Measurements from ENCODE around the gene AGPAT4. TPM values are rescaled to one million over a fixed set of nuclear protein-coding genes. Genes with fewer than 3 reads are reported as not detected.
A peak's percentile ranks its signal among the peaks of the same experiment; 100 is the strongest.

Gene AGPAT4
- total and polyA plus RNA-seq, 2 experiments from 2014 or later = 10.6 to 11.8 TPM

GRCh38 chr6:161259302-161259701 is 14.6 kb downstream of the AGPAT4 start:
- Histone ChIP-seq H3K27me3 (no peaks in the 10 kb centered on the region), H3K9me3 (ENCODE audit: low read depth) (no peaks in the 10 kb centered on the region), H3K9me2 (replicated peaks; ENCODE audit: insufficient read depth) (no peaks in the 10 kb centered on the region), H3K4me1 (ENCODE audit: insufficient read depth) (peaks cover 7% of the 10 kb centered on the region), H3K4me3 (no peak overlapping the region), H4K20me1 (ENCODE audit: insufficient read depth, poor library complexity, severe bottlenecking) (no peaks in the 10 kb centered on the region), H3K27ac (no peak overlapping the region), H3K36me3 (replicated peaks; ENCODE audit: insufficient read depth, low read depth) (no peaks in the 10 kb centered on the region), H2AFZ (no peak overlapping the region), H3K79me2 (peaks cover 7% of the 10 kb centered on the region), H3K4me2 (no peak overlapping the region)
- WGBS (ENCODE audit: low lambda C conversion rate, missing lambda C conversion rate) = 95% methylated on average over 8 of the region's 8 CpGs
- no peak for TF ChIP-seq CTCF (IDR thresholded peaks at IDR 0.05; ENCODE audit: poor library complexity)
- no peak for TF ChIP-seq EZH2phosphoT487 (IDR thresholded peaks at IDR 0.05; ENCODE audit: low read depth, severe bottlenecking, unreplicated experiment)
- TF ChIP-seq EZH2 (IDR thresholded peaks at IDR 0.05; ENCODE audit: borderline replicate concordance) = no peak
- DNase-seq (ENCODE audit: low spot score) = no peak

- Histone ChIP-seq H2AFZ (no peak overlapping the region), H3K9me3 (ENCODE audit: low read depth) (no peaks in the 10 kb centered on the region), H3K27ac (peak overlapping the region; percentile 34), H3K4me1 (ENCODE audit: insufficient read depth) (peaks cover 7% of the 10 kb centered on the region), H3K9me2 (replicated peaks; ENCODE audit: insufficient read depth) (no peaks in the 10 kb centered on the region), H4K20me1 (ENCODE audit: insufficient read depth, poor library complexity, severe bottlenecking) (no peaks in the 10 kb centered on the region), H3K4me3 (no peak overlapping the region), H3K79me2 (peaks cover 12% of the 10 kb centered on the region), H3K36me3 (replicated peaks; ENCODE audit: insufficient read depth, low read depth) (no peaks in the 10 kb centered on the region), H3K4me2 (peak overlapping the region; percentile 6), H3K27me3 (no peaks in the 10 kb centered on the region)
- TF ChIP-seq EZH2phosphoT487 (IDR thresholded peaks at IDR 0.05; ENCODE audit: low read depth, severe bottlenecking, unreplicated experiment) (no peak), CTCF (IDR thresholded peaks at IDR 0.05; ENCODE audit: poor library complexity) (no peak), EZH2 (IDR thresholded peaks at IDR 0.05; ENCODE audit: borderline replicate concordance) (no peak)
- WGBS (ENCODE audit: low lambda C conversion rate, missing lambda C conversion rate) = 60% methylated on average over 8 of the region's 8 CpGs
- DNase-seq (ENCODE audit: low spot score) = no peak
These were observed 15.9 kb downstream of the AGPAT4 start for GRCh38 chr6:161257793-161258457.

- no peaks in the 10 kb centered on the region for H3K36me3 ChIP-seq (replicated peaks; ENCODE audit: insufficient read depth, low read depth)
- H3K79me2 ChIP-seq = peaks cover 26% of the 10 kb centered on the region
- no peaks in the 10 kb centered on the region for H3K9me3 ChIP-seq (ENCODE audit: low read depth)
- H3K27me3 ChIP-seq = no peaks in the 10 kb centered on the region
- no peak overlapping the region for H2AFZ ChIP-seq
- H3K4me2 ChIP-seq = no peak overlapping the region
- TF ChIP-seq EZH2phosphoT487 (IDR thresholded peaks at IDR 0.05; ENCODE audit: low read depth, severe bottlenecking, unreplicated experiment) (no peak), EZH2 (IDR thresholded peaks at IDR 0.05; ENCODE audit: borderline replicate concordance) (no peak), CTCF (IDR thresholded peaks at IDR 0.05; ENCODE audit: poor library complexity) (no peak)
- H4K20me1 ChIP-seq (ENCODE audit: insufficient read depth, poor library complexity, severe bottlenecking) = no peaks in the 10 kb centered on the region
- no peak overlapping the region for H3K4me3 ChIP-seq
- peaks cover 7% of the 10 kb centered on the region for H3K4me1 ChIP-seq (ENCODE audit: insufficient read depth)
- no peak for DNase-seq (ENCODE audit: low spot score)
- H3K9me2 ChIP-seq (replicated peaks; ENCODE audit: insufficient read depth) = no peaks in the 10 kb centered on the region
- whole genome bisulfite sequencing (ENCODE audit: low lambda C conversion rate, missing lambda C conversion rate) = 91% methylated on average over 13 of the region's 13 CpGs
- no peak overlapping the region for H3K27ac ChIP-seq
These were observed 17.5 kb downstream of the AGPAT4 start for GRCh38 chr6:161256407-161256806.

All from hepatocyte (in vitro differentiated cells).